ENCODE measurements around the gene FBXW8. TPM values are rescaled to one million over a fixed set of nuclear protein-coding genes. Genes with fewer than 3 reads are reported as not detected.

Gene FBXW8
- total RNA-seq, 1 experiment from 2014 or later = 15.6 TPM

- TF ChIP-seq, protein P1, sequence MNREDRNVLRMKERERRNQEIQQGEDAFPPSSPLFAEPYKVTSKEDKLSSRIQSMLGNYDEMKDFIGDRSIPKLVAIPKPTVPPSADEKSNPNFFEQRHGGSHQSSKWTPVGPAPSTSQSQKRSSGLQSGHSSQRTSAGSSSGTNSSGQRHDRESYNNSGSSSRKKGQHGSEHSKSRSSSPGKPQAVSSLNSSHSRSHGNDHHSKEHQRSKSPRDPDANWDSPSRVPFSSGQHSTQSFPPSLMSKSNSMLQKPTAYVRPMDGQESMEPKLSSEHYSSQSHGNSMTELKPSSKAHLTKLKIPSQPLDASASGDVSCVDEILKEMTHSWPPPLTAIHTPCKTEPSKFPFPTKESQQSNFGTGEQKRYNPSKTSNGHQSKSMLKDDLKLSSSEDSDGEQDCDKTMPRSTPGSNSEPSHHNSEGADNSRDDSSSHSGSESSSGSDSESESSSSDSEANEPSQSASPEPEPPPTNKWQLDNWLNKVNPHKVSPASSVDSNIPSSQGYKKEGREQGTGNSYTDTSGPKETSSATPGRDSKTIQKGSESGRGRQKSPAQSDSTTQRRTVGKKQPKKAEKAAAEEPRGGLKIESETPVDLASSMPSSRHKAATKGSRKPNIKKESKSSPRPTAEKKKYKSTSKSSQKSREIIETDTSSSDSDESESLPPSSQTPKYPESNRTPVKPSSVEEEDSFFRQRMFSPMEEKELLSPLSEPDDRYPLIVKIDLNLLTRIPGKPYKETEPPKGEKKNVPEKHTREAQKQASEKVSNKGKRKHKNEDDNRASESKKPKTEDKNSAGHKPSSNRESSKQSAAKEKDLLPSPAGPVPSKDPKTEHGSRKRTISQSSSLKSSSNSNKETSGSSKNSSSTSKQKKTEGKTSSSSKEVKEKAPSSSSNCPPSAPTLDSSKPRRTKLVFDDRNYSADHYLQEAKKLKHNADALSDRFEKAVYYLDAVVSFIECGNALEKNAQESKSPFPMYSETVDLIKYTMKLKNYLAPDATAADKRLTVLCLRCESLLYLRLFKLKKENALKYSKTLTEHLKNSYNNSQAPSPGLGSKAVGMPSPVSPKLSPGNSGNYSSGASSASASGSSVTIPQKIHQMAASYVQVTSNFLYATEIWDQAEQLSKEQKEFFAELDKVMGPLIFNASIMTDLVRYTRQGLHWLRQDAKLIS (CRISPR knock-in tag; IDR thresholded peaks at IDR 0.05; ENCODE audit: borderline replicate concordance) = no peak
Measured at GRCh38 chr12:117038919-117039318, 128.2 kb downstream of the FBXW8 start (continued).

DNA sequence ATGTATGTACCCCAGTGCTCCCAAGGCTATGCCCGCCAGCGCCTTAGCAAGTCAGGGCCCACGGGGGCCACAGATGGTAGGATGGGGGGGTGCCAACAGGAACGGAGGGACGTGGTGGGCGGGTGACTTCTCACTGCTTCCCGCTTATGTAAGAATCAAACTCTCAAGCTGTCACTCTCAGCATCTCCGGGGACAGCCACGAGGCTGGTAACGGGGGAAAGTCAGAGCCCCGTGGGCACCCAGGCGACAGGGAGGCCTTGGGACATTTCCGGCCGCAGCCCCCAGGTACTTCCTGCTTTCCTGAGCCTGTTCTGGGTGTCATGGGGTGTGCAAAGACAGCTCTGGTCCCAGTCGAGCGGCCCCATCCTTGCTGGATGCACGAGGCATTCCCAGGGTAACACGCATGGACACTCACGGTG is 129.2 kb downstream of the FBXW8 start:
- no peaks in the 10 kb centered on the region for H3K36me3 Mint-ChIP-seq

GRCh38 chr12:117040496-117040895 is 129.7 kb downstream of the FBXW8 start:
- ChIA-PET POLR2A (interaction anchor here (1.0 kb wide), 1 partner anchor 13 kb away, joined by 3 read pairs; no protein-coding TSS in a partner anchor), CTCF (interaction anchor here (0.6 kb wide), 1 partner anchor 13 kb away, joined by 3 read pairs; no protein-coding TSS in a partner anchor)
- Mint-ChIP-seq H3K4me3 (no peak overlapping the region), H3K9me3 (no peaks in the 10 kb centered on the region), H3K27me3 (ENCODE audit: low read depth) (no peaks in the 10 kb centered on the region), H3K36me3 (no peaks in the 10 kb centered on the region), H3K4me1 (peaks cover 27% of the 10 kb centered on the region), H3K27ac (peak overlapping the region; percentile 89)
- DNase-seq (ENCODE audit: low spot score) = no peak
- ATAC-seq = no peak
- TF ChIP-seq PREB (CRISPR knock-in tag; IDR thresholded peaks at IDR 0.05; ENCODE audit: borderline replicate concordance) (no peak), NFE2L1 (CRISPR knock-in tag; IDR thresholded peaks at IDR 0.05) (no peak), KAT7 (CRISPR knock-in tag; IDR thresholded peaks at IDR 0.05; ENCODE audit: borderline replicate concordance) (no peak), ZNF532 (CRISPR knock-in tag; IDR thresholded peaks at IDR 0.05; ENCODE audit: borderline replicate concordance) (no peak), ETV6 (CRISPR knock-in tag; IDR thresholded peaks at IDR 0.05) (no peak)
- TF ChIP-seq, protein P2, sequence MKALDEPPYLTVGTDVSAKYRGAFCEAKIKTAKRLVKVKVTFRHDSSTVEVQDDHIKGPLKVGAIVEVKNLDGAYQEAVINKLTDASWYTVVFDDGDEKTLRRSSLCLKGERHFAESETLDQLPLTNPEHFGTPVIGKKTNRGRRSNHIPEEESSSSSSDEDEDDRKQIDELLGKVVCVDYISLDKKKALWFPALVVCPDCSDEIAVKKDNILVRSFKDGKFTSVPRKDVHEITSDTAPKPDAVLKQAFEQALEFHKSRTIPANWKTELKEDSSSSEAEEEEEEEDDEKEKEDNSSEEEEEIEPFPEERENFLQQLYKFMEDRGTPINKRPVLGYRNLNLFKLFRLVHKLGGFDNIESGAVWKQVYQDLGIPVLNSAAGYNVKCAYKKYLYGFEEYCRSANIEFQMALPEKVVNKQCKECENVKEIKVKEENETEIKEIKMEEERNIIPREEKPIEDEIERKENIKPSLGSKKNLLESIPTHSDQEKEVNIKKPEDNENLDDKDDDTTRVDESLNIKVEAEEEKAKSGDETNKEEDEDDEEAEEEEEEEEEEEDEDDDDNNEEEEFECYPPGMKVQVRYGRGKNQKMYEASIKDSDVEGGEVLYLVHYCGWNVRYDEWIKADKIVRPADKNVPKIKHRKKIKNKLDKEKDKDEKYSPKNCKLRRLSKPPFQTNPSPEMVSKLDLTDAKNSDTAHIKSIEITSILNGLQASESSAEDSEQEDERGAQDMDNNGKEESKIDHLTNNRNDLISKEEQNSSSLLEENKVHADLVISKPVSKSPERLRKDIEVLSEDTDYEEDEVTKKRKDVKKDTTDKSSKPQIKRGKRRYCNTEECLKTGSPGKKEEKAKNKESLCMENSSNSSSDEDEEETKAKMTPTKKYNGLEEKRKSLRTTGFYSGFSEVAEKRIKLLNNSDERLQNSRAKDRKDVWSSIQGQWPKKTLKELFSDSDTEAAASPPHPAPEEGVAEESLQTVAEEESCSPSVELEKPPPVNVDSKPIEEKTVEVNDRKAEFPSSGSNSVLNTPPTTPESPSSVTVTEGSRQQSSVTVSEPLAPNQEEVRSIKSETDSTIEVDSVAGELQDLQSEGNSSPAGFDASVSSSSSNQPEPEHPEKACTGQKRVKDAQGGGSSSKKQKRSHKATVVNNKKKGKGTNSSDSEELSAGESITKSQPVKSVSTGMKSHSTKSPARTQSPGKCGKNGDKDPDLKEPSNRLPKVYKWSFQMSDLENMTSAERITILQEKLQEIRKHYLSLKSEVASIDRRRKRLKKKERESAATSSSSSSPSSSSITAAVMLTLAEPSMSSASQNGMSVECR (CRISPR knock-in tag; IDR thresholded peaks at IDR 0.05; ENCODE audit: borderline replicate concordance) = no peak

More for the DNA sequence above, 129.2 kb downstream of the FBXW8 start:
- TF ChIP-seq MYBL2 (CRISPR knock-in tag; IDR thresholded peaks at IDR 0.05) = no peak
- TF ChIP-seq, protein P3, sequence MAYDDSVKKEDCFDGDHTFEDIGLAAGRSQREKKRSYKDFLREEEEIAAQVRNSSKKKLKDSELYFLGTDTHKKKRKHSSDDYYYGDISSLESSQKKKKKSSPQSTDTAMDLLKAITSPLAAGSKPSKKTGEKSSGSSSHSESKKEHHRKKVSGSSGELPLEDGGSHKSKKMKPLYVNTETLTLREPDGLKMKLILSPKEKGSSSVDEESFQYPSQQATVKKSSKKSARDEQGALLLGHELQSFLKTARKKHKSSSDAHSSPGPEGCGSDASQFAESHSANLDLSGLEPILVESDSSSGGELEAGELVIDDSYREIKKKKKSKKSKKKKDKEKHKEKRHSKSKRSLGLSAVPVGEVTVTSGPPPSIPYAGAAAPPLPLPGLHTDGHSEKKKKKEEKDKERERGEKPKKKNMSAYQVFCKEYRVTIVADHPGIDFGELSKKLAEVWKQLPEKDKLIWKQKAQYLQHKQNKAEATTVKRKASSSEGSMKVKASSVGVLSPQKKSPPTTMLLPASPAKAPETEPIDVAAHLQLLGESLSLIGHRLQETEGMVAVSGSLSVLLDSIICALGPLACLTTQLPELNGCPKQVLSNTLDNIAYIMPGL (CRISPR knock-in tag; IDR thresholded peaks at IDR 0.05) = no peak
- no peak for TF ChIP-seq ATF2 (CRISPR knock-in tag; IDR thresholded peaks at IDR 0.05; ENCODE audit: borderline replicate concordance, low read depth)
- TF ChIP-seq ELF4 (CRISPR knock-in tag; IDR thresholded peaks at IDR 0.05; ENCODE audit: low read depth) = no peak
- Mint-ChIP-seq H3K9me3 (no peaks in the 10 kb centered on the region), H3K27ac (peak overlapping the region; percentile 12; the same call in 1 of the 2 replicates), H3K4me3 (no peak overlapping the region), H3K27me3 (ENCODE audit: low read depth) (no peaks in the 10 kb centered on the region), H3K4me1 (peaks cover 23% of the 10 kb centered on the region)
- ATAC-seq = no peak
- ChIA-PET POLR2A (interaction anchor here (1.0 kb wide), 1 partner anchor 13 kb away, joined by 3 read pairs; no protein-coding TSS in a partner anchor), CTCF (no interaction called here)
- DNase-seq (ENCODE audit: low spot score) = no peak

Data from WTC11 (cell line).